K562 (cell line): ENCODE measurements around the gene HOOK1. TPM values are rescaled to one million over a fixed set of nuclear protein-coding genes. Genes with fewer than 3 reads are reported as not detected.

Experiments
- ATAC-seq: fragments of 200-7000 bp; cut with Tn5 transposase; 3 replicates; pipeline ENCODE4 v1.9.1; 2020; ENCODE audit warnings: moderate library complexity
- BruUV-seq: library from RNA; stranded (reverse); fragments of 400-500 nt; replicated peaks from 2 replicates; lab custom pipeline; 2021; lab: Mats Ljungman, UMichigan
- CTCF ChIA-PET: fragments of 300-600 bp; formaldehyde crosslinking; extraction: SDS; loops from one replicate; lab custom pipeline; 2021; ENCODE audit warnings: low intra/inter-chr PET ratio; lab: Yijun Ruan, JAX
- POLR2A ChIA-PET: fragments of 300-600, 350-650 bp; sonication (Branson Sonifier 250); formaldehyde crosslinking; extraction: SDS; loops from one replicate; lab custom pipeline; 2021; ENCODE audit warnings: antibody characterized with exemption, inconsistent platforms; lab: Yijun Ruan, JAX
- DNase-seq, 4 experiments: peaks; one replicate each; pipeline versions ENCODE4 v3.0.0 to v3.0.0-alpha.2; 2011 to 2018; ENCODE audit warnings: low spot score in 3 of 4, mixed read lengths in 3 of 4; ENCODE audit errors: extremely low read depth in 1 of 4
- FAIRE-seq: peaks from 2 replicates; lab custom pipeline; 2011; peaks lifted over from hg19 to GRCh38; lab: Jason Lieb, UNC
- H2AFZ ChIP-seq: 2 replicates; pipeline ENCODE4 v1.6.0; 2011; ENCODE audit warnings: low read depth, low read length, control low read depth, inconsistent platforms
- H3K27ac ChIP-seq: fragments of 200-600 bp; 3 replicates; pipeline ENCODE4 v1.8.0; 2011; ENCODE audit warnings: low read depth, mild to moderate bottlenecking, control low read depth, inconsistent platforms, low read length, moderate library complexity, mixed read lengths; ENCODE audit errors: extremely low read depth
- H3K27me3 ChIP-seq, 2 experiments: fragments of 300-600 bp in 1 of 2; 2 replicates in 1 of 2; 3 replicates in 1 of 2; pipeline versions ENCODE4 v1.6.0 to v1.8.0; 2011; ENCODE audit warnings: inconsistent platforms in 2 of 2, low read length in 2 of 2, mild to moderate bottlenecking in 1 of 2, mixed read lengths in 1 of 2, moderate library complexity in 1 of 2; ENCODE audit not compliant: control insufficient read depth in 2 of 2, insufficient read depth in 2 of 2
- H3K36me3 ChIP-seq: fragments of 300-600 bp; 3 replicates; pipeline ENCODE4 v1.8.0; 2011; ENCODE audit warnings: mild to moderate bottlenecking, low read length, inconsistent platforms; ENCODE audit not compliant: control insufficient read depth, insufficient read depth
- H3K4me1 ChIP-seq, 2 experiments: fragments of 200-600 bp in 1 of 2; replicated peaks in 1 of 2; 2 replicates in 1 of 2; 3 replicates in 1 of 2; pipeline versions ENCODE4 v1.5.1 to v1.8.0; 2011; ENCODE audit warnings: inconsistent platforms in 2 of 2, low read length in 2 of 2, mild to moderate bottlenecking in 1 of 2, mixed read lengths in 1 of 2, moderate library complexity in 1 of 2; ENCODE audit not compliant: control insufficient read depth in 2 of 2, insufficient read depth in 2 of 2
- H3K4me2 ChIP-seq: 2 replicates; pipeline ENCODE4 v1.6.1; 2011; ENCODE audit warnings: low read length, control low read depth, inconsistent platforms, mixed read lengths; ENCODE audit not compliant: insufficient read depth
- H3K4me3 ChIP-seq: fragments of 200-600 bp; sonication (generic), shearing (Covaris generic); 2 replicates; pipeline ENCODE4 v1.5.1; 2016; ENCODE audit warnings: control low read depth, inconsistent platforms
- H3K79me2 ChIP-seq: fragments of 200-600 bp; 3 replicates; pipeline ENCODE4 v1.8.0; 2011; ENCODE audit warnings: low read length, inconsistent platforms; ENCODE audit not compliant: control insufficient read depth, insufficient read depth
- H3K9ac ChIP-seq, 2 experiments: 2 replicates each; pipeline versions ENCODE4 v1.6.0 to v1.6.1; 2011; ENCODE audit warnings: low read depth in 2 of 2, low read length in 2 of 2, control low read depth in 1 of 2, inconsistent platforms in 1 of 2, mild to moderate bottlenecking in 1 of 2, mixed read lengths in 1 of 2; ENCODE audit not compliant: insufficient read depth in 1 of 2
- H3K9me1 ChIP-seq: one replicate; pipeline ENCODE4 v1.6.0; 2011; ENCODE audit warnings: inconsistent platforms, mild to moderate bottlenecking, low read length, moderate library complexity; ENCODE audit not compliant: control insufficient read depth, insufficient read depth
- H3K9me3 ChIP-seq: replicated peaks from 2 replicates; pipeline ENCODE4 v1.5.1; 2011; ENCODE audit warnings: low read depth, low read length, inconsistent platforms; ENCODE audit not compliant: control insufficient read depth, insufficient read depth
- H4K20me1 ChIP-seq: replicated peaks from 2 replicates; pipeline ENCODE4 v1.6.1; 2011; ENCODE audit warnings: low read length, inconsistent platforms, mixed read lengths; ENCODE audit not compliant: control insufficient read depth, insufficient read depth
- CBX3 ChIP-seq, 2 experiments: IDR thresholded peaks; 1 replicate in 1 of 2; 2 replicates in 1 of 2; pipeline ENCODE4 v1.6.1; 2012; ENCODE audit warnings: inconsistent platforms in 2 of 2, low read length in 2 of 2, borderline replicate concordance in 1 of 2, control low read depth in 1 of 2
- RHOXF2B ChIP-seq: fragments of 250-450 bp; sonication (Bioruptor Pico); conservative IDR thresholded peaks from 2 replicates; pipeline ENCODE4 v1.5.1; 2021
- SP1 ChIP-seq: sonication (generic); formaldehyde crosslinking; IDR thresholded peaks from 2 replicates; pipeline ENCODE4 v1.8.1; 2022; ENCODE audit warnings: mild to moderate bottlenecking, missing genetic modification reagents
- ZNF507 ChIP-seq: conservative IDR thresholded peaks from 2 replicates; pipeline ENCODE4 v1.6.1; 2017; ENCODE audit warnings: missing genetic modification characterization, missing compliant biosample characterization
- ZNF592 ChIP-seq: fragments of 450-650 bp; IDR thresholded peaks from 2 replicates; pipeline ENCODE4 v1.6.1; 2017; ENCODE audit warnings: antibody characterized with exemption, mild to moderate bottlenecking
- in situ Hi-C: fragments of 300-500 bp; cut with MboI; formaldehyde crosslinking; loops from 4 replicates; pipeline ENCODE4 v1.15.0; 2018; ENCODE audit warnings: inconsistent platforms, mixed read lengths
- intact Hi-C: fragments of 100-400 bp; cut with micrococcal nuclease; formaldehyde crosslinking; loops from 2 replicates; pipeline ENCODE4 v1.14.2; 2022
- polyA plus RNA-seq, 8 experiments: library from polyadenylated mRNA; depleted of rRNA in 4 of 8; stranded (reverse) in 5 of 8; unstranded in 3 of 8; fragments of >200 nt; fragmentation: Nextera tagmentation in 2 of 8; fragmentation: Illumina TruSeq in 1 of 8; extraction: Ambion mirVana in 2 of 8; extraction: Trizol in 1 of 8; gene quantifications; 2 replicates each; pipeline versions ENCODE4 v1.2.1 to v1.2.3, GENCODE V29; 2011 to 2014; ENCODE audit warnings: inconsistent platforms in 1 of 8, missing spikeins in 1 of 8
- total RNA-seq, 7 experiments: library from RNA; depleted of rRNA in 6 of 7; stranded (reverse); fragments of >200 nt in 6 of 7; fragmentation: Illumina TruSeq in 2 of 7; extraction: Trizol in 2 of 7; gene quantifications; 2 replicates each; pipeline versions ENCODE4 v1.2.1 to v1.2.3, GENCODE V29; 2011 to 2021; ENCODE audit warnings: low replicate concordance in 1 of 7

Gene HOOK1
- total and polyA plus RNA-seq, 9 of the 15 experiments (the other 6 are each of a cell fraction or from before 2014, with no cell fraction given): 0.11 to 0.18 TPM; not detected in 7

GRCh38 chr1:59924653-59925052, 109.9 kb downstream of the HOOK1 start:
- H4K20me1 ChIP-seq: no peaks in the 10 kb centered on the region
- intact Hi-C loops: no loop called here
- H2AFZ ChIP-seq: no peak overlapping the region
- no peaks in the 10 kb centered on the region for H3K36me3 ChIP-seq
- no peak overlapping the region for H3K4me2 ChIP-seq
- TF ChIP-seq ZNF507 (tag): peak; percentile 66
- TF ChIP-seq ZNF592: no peak
- no peak for TF ChIP-seq SP1 (CRISPR knock-in tag)
- TF ChIP-seq CBX3 (IDR thresholded peaks at IDR 0.05; ENCODE audit: borderline replicate concordance in 1 of 2, low read length in 2 of 2): no peak
- TF ChIP-seq RHOXF2B (CRISPR knock-in tag): no peak
- no peaks in the 10 kb centered on the region for H3K9me1 ChIP-seq
- no peaks in the 10 kb centered on the region for H3K9me3 ChIP-seq
- peaks cover 5 to 6% of the 10 kb centered on the region in 2 experiments; a peak in 2 of 5 replicates for H3K27me3 ChIP-seq
- no peak overlapping the region for H3K27ac ChIP-seq
- no peak overlapping the region for H3K4me3 ChIP-seq
- ChIA-PET CTCF (no interaction called here), POLR2A (no interaction called here)
- H3K9ac ChIP-seq: no peak overlapping the region
- BruUV-seq: no TSS peak
- in situ Hi-C loops: loop anchor here (25.0 kb wide), 1 partner anchor 1187 kb away; no protein-coding TSS in a partner anchor
- DNase-seq (no peak), ATAC-seq (no peak), FAIRE-seq (no peak)
- no peaks in the 10 kb centered on the region for H3K79me2 ChIP-seq
- peaks cover 0 to 6% of the 10 kb centered on the region in 2 experiments; a peak in 2 of 5 replicates for H3K4me1 ChIP-seq

Other genes starting within 250 kb of the HOOK1 start
- not detected in 2 replicates for gene CYP2J2, start 111.8 kb downstream of the HOOK1 start, total RNA-seq (2014; rRNA removed)
- gene CYP2J2, start 111.8 kb downstream of the HOOK1 start, total RNA-seq (2014; rRNA removed; fragmentation: Illumina TruSeq; extraction: Trizol): not detected in 2 replicates
- not detected in 2 replicates for gene CYP2J2, start 111.8 kb downstream of the HOOK1 start, total RNA-seq (2015; rRNA removed; fragmentation: Illumina TruSeq; extraction: Trizol)
- not detected in 2 replicates for gene CYP2J2, start 111.8 kb downstream of the HOOK1 start, total RNA-seq (2021)
- gene CYP2J2, start 111.8 kb downstream of the HOOK1 start, polyA plus RNA-seq (2011; rRNA removed): not detected in 2 replicates
- gene CYP2J2, start 111.8 kb downstream of the HOOK1 start, polyA plus RNA-seq (2014; fragmentation: Illumina TruSeq; extraction: Trizol): not detected in 2 replicates
- not detected for gene CYP2J2, start 111.8 kb downstream of the HOOK1 start, polyA plus RNA-seq (2014; fragmentation: Nextera tagmentation; extraction: Ambion mirVana)
- not detected in 2 replicates for gene CYP2J2, start 111.8 kb downstream of the HOOK1 start, polyA plus RNA-seq (2014; rRNA removed)